ENCODE data around the gene SLC23A3. TPM values are rescaled to one million over a fixed set of nuclear protein-coding genes. Genes with fewer than 3 reads are reported as not detected.

Gene SLC23A3
- total and polyA plus RNA-seq, 10 of the 15 experiments (the other 5 are each of a cell fraction or from before 2014, with no cell fraction given), result 0.07 to 1.0 (median 0.40) TPM; not detected in 1

GRCh38 chr2:219179601-219180465 lies 10.0 kb upstream of the SLC23A3 start:
- intact Hi-C loops (cut with micrococcal nuclease; ENCODE audit: unreplicated experiment) (loop anchor here (5.0 kb wide), 3 partner anchors 97 to 207 kb away; partner anchors contain the start of genes DNAJB2 and DNPEP), in situ Hi-C loops (cut with MboI) (no loop called here)
- peak overlapping the region; percentile 12; the same call in 1 of the 2 replicates for H3K9ac ChIP-seq (ENCODE audit: control insufficient read depth, insufficient read depth, low read length)
- ChIA-PET POLR2A (interaction anchor here (1.0 to 2.5 kb wide), 6 partner anchors 13 to 120 kb away, joined by 3 to 8 read pairs (median 4); partner anchors contain the start of gene ZFAND2B), RAD21 (ENCODE audit: unreplicated experiment) (interaction anchor here (1.5 kb wide), 1 partner anchor 26 kb away, joined by 4 read pairs; no protein-coding TSS in a partner anchor), SMC1A (ENCODE audit: uncharacterized antibody, unreplicated experiment) (interaction anchor here (1.0 to 1.7 kb wide), 4 partner anchors 9 to 26 kb away, joined by 3 to 4 read pairs (median 3); partner anchors contain the start of gene ZFAND2B), CTCF (interaction anchor here (1.0 to 2.0 kb wide), 5 partner anchors 8 to 115 kb away, joined by 3 to 8 read pairs (median 4); partner anchors contain the start of gene SLC23A3)
- 95% methylated on average over 9 of the region's 9 CpGs for WGBS (ENCODE audit: insufficient coverage, insufficient replicate concordance, low lambda C conversion rate, missing lambda C conversion rate)
- peak overlapping the region; percentile 89 for H3K4me2 ChIP-seq (ENCODE audit: control insufficient read depth, insufficient read depth)
- peaks cover 32% of the 10 kb centered on the region for H3K79me2 ChIP-seq (ENCODE audit: control insufficient read depth, insufficient read depth, low read length)
- TF ChIP-seq FOXM1 (IDR thresholded peaks at IDR 0.05; ENCODE audit: low read depth, low read length) (no peak), ZZZ3 (IDR thresholded peaks at IDR 0.05; ENCODE audit: control insufficient read depth, insufficient read length, low read depth) (no peak), MTA3 (IDR thresholded peaks at IDR 0.05; ENCODE audit: borderline replicate concordance, low read length) (no peak), SMAD5 (IDR thresholded peaks at IDR 0.05; ENCODE audit: low read depth) (no peak), YBX1 (IDR thresholded peaks at IDR 0.05) (no peak), HSF1 (IDR thresholded peaks at IDR 0.05; ENCODE audit: low read depth, low read length) (no peak), CBX5 (IDR thresholded peaks at IDR 0.05; ENCODE audit: low read depth) (no peak), STAT3 (IDR thresholded peaks at IDR 0.05; ENCODE audit: low read depth, low read length) (no peak), GABPA (IDR thresholded peaks at IDR 0.05; ENCODE audit: low read depth) (no peak), ZNF207 (IDR thresholded peaks at IDR 0.05; ENCODE audit: borderline replicate concordance) (no peak), SP1 (IDR thresholded peaks at IDR 0.05; ENCODE audit: low read depth, low read length) (no peak), WRNIP1 (IDR thresholded peaks at IDR 0.05; ENCODE audit: borderline replicate concordance, low read depth, low read length) (no peak), TCF7 (IDR thresholded peaks at IDR 0.05; ENCODE audit: borderline replicate concordance) (no peak), MEF2A (IDR thresholded peaks at IDR 0.05; ENCODE audit: insufficient read depth, low read depth, low read length) (no peak), CTCF (IDR thresholded peaks at IDR 0.05 in 2 of 3, conservative IDR thresholded peaks at IDR 0.05 in 1 of 3; ENCODE audit: control insufficient read depth in 2 of 3, extremely low read depth in 1 of 3, insufficient read depth in 1 of 3, low read depth in 3 of 3, low read length in 3 of 3) (no peak), TCF3 (IDR thresholded peaks at IDR 0.05; ENCODE audit: borderline replicate concordance, insufficient read depth, low read depth, low read length) (no peak), SMARCA5 (IDR thresholded peaks at IDR 0.05) (no peak), RBBP5 (conservative IDR thresholded peaks at IDR 0.05) (no peak), SIN3A (IDR thresholded peaks at IDR 0.05; ENCODE audit: low read depth, low read length) (no peak)
- no peaks in the 10 kb centered on the region for H4K20me1 ChIP-seq (ENCODE audit: control insufficient read depth, insufficient read depth)
- no peak overlapping the region for H2AFZ ChIP-seq (ENCODE audit: control insufficient read depth, low read depth, low read length)
- no peaks in the 10 kb centered on the region for H3K27me3 ChIP-seq (replicated peaks in 1 of 2; ENCODE audit: control insufficient read depth in 2 of 2, insufficient read depth in 2 of 2, low read length in 1 of 2)
- ATAC-seq (no peak), DNase-seq (ENCODE audit: low read depth, low spot score) (no peak), FAIRE-seq (no peak)
- H3K9me3 ChIP-seq (replicated peaks; ENCODE audit: control insufficient read depth, insufficient read depth, low read length), result no peaks in the 10 kb centered on the region
- BruUV-seq (replicated peaks), result no TSS peak
- peaks cover 10% of the 10 kb centered on the region for H3K4me1 ChIP-seq (ENCODE audit: control insufficient read depth, insufficient read depth, low read length)
- H3K4me3 ChIP-seq, result peak overlapping the region; percentile 83; the same call in 1 of the 2 replicates
- H3K36me3 ChIP-seq (ENCODE audit: control insufficient read depth in 2 of 2, insufficient read depth in 2 of 2, low read length in 1 of 2), result peaks cover 7 to 10% of the 10 kb centered on the region in 2 experiments
- H3K27ac ChIP-seq (ENCODE audit: control insufficient read depth, insufficient read depth), result no peak overlapping the region
